ENCODE data around the gene FAM193B.
A peak's percentile ranks its signal among the peaks of the same experiment; 100 is the strongest.

Gene FAM193B

DNA sequence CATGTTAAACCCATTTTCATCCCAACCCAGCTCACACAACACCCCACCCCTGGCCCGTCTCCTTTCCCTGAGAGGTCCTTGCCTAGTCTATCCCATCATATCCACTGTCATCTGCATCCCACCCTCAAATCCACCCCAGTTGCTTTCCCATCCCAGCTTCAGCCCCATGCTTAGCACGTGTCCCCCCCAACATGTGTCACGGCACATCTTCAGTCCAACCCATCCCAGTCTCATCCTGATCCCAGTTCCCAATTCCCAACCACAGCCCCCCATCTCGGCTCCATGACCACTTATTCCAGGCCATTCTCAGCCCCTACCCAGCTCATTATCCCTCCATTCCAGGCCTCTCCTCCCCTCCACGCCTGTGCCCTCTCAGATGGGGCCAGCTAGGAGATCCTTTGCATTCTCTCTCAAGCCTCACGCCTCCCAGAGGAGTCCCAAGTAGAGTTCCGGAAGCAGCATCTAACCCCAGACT is 80.3 kb downstream of the FAM193B start:
- no peak for DNase-seq (ENCODE audit: low read depth, low spot score)
- no peak overlapping the region for H3K27ac ChIP-seq

DNA sequence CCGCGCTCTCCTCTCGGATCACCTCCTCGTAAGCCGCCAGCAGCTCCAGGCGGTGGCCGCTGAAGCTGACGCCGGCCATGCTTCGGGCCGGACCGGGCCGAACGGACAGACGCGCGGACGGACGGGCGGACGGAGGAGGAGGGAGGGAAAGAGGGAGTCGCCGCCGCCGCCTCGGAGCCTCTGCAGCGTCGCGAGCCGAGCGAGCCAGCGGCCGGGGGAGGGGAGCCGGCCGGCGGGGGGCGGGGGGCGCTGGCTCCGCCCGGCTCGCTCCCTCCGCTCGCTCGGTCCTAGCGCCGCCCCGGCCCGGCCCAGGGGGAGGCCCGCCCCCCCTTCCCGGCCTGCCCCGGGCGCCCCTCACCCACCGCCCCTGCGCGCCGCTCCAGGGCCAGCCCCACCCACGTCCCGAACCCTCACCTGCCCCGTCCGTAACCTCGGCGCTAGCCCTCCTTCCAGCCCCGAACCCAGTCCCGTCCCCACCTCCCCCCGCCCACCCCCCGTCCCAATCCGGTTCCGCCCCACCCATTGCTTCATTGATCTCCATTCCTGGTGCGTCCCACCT is 80.8 kb downstream of the FAM193B start, which contains the start of gene DBN1:
Gene DBN1 (minus strand): TSS at position 192 of the 559 bp plus-strand sequence. CDS start 113 bp downstream, at position 79.
- H3K27ac ChIP-seq, result peak within 1 kb of the TSS; percentile 68
- DNase-seq (ENCODE audit: low read depth, low spot score), result no peak

DNA sequence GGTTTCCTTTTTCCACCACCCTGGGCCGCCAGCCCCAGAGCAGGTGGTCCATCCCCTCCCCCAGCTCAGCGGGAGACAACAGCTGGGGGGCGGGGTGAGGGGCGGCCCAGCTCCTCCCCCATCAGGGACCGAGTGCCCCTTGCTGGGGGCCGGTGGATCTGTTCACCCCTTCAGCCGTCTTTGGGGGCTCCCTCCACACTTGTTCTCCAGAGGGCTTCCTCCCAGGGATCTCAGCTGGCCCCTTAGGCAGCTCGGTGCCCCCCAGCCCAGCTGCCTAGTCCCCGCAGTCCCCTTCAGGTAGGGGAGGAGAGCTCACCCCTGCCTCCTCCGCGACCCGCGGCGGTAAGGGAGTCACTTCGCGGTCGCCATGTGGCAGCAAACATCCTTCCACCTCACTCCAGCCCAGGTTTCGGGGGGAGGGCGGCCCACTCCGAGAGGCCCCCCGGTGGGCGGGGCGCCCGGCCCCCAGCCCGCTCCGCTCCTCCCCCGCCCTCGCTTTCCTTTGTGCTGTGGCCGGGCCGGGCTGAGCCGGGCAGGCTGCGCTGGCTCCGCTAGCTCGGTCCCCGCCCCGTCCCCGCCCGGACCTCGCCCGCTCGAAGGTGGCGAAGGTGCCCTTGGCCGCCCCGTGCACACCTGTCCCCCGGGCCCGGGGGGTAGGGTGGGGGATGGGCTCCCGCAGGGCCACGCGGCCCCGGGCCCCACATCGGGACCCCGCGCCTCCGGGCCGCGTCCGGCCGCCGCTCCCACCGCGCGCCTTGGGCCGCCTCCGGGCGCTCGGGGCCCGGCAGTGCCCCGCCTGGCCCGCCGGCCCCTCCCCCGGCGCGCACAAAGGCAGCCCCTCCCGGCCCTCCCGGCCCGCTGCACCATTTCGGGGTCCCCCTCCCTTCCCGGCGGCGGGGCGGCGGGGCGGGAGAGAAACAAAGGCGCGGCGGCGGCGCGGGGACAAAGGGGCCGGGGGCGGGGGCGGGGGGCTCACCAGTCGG is 81.6 kb downstream of the FAM193B start:
- H3K27ac ChIP-seq, result peak overlapping the region; percentile 68
- DNase-seq (ENCODE audit: low read depth, low spot score), result no peak

DNA sequence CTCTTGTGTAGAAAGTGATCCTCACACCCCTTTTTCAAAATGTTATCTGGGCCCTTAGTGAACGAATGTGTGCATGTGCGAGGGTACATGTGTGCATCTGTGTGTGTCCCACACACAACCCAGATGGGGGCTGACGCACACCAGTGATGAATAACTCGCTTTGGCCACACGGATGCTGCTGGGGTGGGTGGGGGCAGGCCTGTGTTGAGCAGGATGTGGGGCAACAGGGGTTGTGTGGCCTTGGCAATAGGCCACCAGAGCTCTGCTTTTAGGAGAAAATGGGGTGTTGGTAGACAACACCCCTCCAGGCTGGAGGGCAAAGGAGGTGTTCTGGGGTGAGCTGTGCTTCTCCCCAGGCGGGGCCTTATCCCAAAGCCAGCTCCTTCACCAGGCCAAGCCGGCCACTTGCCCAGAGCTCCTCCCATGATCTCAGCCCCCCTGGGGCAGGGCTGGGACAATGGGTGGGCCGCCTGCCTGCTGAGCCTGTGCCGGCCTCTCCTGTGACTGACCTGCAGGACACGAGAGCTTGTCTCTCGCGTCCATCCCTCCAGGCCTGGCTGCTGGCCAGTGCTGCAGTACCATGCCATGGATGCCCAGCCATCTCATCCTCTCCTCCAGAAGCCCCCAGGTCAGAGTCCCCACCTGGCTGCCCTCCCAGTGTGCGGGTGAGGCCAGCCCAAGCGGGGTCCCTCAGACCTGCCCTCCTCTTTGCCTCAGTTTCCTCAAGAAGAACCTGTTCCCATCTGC is 82.6 kb downstream of the FAM193B start:
- H3K27ac ChIP-seq, result peak overlapping the region; percentile 68
- no peak for DNase-seq (ENCODE audit: low read depth, low spot score)

DNA sequence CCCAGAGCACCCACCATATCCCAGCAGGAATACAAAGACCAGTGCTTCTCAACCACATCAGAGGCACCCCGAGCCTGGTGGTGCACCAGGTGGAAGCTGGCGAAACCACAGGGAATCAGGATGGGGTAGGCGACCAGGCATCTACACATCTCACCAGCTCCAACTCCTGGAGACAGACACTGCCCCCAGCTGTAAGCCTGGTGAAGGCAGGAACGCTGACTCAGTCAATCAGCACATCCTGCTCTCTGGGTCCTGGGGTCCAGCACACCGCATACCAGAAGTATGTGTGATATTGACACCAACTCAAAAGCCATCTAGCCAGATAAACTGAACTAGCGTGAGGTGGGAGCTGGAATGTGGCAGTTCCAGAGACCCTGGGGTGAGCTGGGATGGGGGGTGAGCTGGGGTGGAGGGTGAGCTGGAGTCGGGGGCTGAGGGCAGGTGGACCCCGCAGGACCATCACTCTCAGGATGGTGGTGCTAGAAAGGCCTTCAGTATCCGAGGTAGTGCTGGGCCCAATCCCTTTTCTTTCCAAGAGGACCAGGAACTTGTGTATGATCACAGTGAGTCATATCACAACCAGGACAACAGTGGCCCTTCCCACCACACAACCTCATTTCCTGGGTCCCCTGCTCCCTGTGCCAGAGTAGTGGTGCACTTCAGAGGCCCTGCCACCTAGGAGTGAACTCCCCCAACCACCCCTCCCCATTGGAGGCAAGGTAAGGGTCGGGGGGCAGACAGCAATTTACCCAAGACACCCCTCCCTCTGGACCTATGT is 83.4 kb downstream of the FAM193B start:
- peak overlapping the region; percentile 68 for H3K27ac ChIP-seq
- no peak for DNase-seq (ENCODE audit: low read depth, low spot score)

Data from epithelial cell of prostate (primary cell).